Prostate gland (tissue), 2 donors: Measurements from ENCODE around the gene SMARCA4. TPM values are rescaled to one million over a fixed set of nuclear protein-coding genes. Genes with fewer than 3 reads are reported as not detected.

Experiments
- DNase-seq: peaks from one replicate; pipeline ENCODE4 v3.0.0-alpha.2; 2019; ENCODE audit warnings: low spot score
- H3K27ac ChIP-seq, 2 donors: fragments of 200-600 bp; sonication (generic); 2 replicates each; pipeline ENCODE4 v1.5.1; 2017 to 2019
- H3K27me3 ChIP-seq: fragments of 200-600 bp; sonication (generic); replicated peaks from 2 replicates; pipeline ENCODE4 v1.5.1; 2019; ENCODE audit not compliant: insufficient read depth
- H3K36me3 ChIP-seq, 2 donors: fragments of 200-600 bp; sonication (generic); 1 replicate in 1 of 2; 2 replicates in 1 of 2; pipeline versions ENCODE4 v1.5.1 to v1.8.1; 2017 to 2019
- H3K4me1 ChIP-seq: fragments of 200-600 bp; sonication (generic); replicated peaks from 2 replicates; pipeline ENCODE4 v1.5.1; 2019
- H3K4me3 ChIP-seq, 2 donors: fragments of 200-600 bp; sonication (generic); 2 replicates each; pipeline ENCODE4 v1.5.1; 2017 to 2019
- H3K9me3 ChIP-seq: fragments of 200-600 bp; sonication (generic); 2 replicates; pipeline ENCODE4 v1.5.1; 2017
- CTCF ChIP-seq, 4 experiments: fragments of 200-600 bp in 2 of 4; fragments of 450-650 bp in 2 of 4; sonication (generic) in 2 of 4; IDR thresholded peaks; 1 replicate in 3 of 4; 2 replicates in 1 of 4; pipeline ENCODE4 v1.5.1; 2016 to 2019; ENCODE audit warnings: antibody characterized with exemption in 4 of 4, mild to moderate bottlenecking in 2 of 4, moderate library complexity in 2 of 4
- POLR2A ChIP-seq: fragments of 450-650 bp; IDR thresholded peaks from one replicate; pipeline ENCODE4 v1.6.1; 2016; ENCODE audit warnings: antibody characterized with exemption, mild to moderate bottlenecking
- POLR2AphosphoS5 ChIP-seq: sonication (generic); formaldehyde crosslinking; IDR thresholded peaks from one replicate; pipeline ENCODE4 v1.6.1; 2017; ENCODE audit warnings: antibody characterized with exemption
- WGBS: methylation state at CpG from one replicate; pipeline ENCODE4 v1.1.5; 2018; 5-methylcytosine and 5-hydroxymethylcytosine counted together
- intact Hi-C: fragments of 100-400 bp; cut with DNase I; formaldehyde crosslinking; loops from one replicate; pipeline ENCODE4 v1.14.2; 2022
- total RNA-seq, 2 donors: library from RNA; depleted of rRNA; stranded (reverse); fragments of >200 nt; gene quantifications; one replicate each; pipeline ENCODE4 v1.1.0, GENCODE V29; 2016

SMARCA4 gene
- total RNA-seq, 2 donors from 2014 or later, result 98.5 to 152 TPM

- intact Hi-C loops, result loop anchor here (5.0 kb wide), 1 partner anchor 141 kb away; no protein-coding TSS in a partner anchor
- H3K4me1 ChIP-seq, result peaks cover 3% of the 10 kb centered on the region
- no peaks in the 10 kb centered on the region for H3K9me3 ChIP-seq
- H3K36me3 ChIP-seq, result peaks cover 18 to 34% of the 10 kb centered on the region in 2 donors
- no peaks in the 10 kb centered on the region for H3K27me3 ChIP-seq
- TF ChIP-seq CTCF (IDR thresholded peaks at IDR 0.05), result no peak
- no peak for TF ChIP-seq POLR2A
- TF ChIP-seq POLR2AphosphoS5, result no peak
- H3K4me3 ChIP-seq, result no peak overlapping the region
- DNase-seq, result peak; percentile 26
- H3K27ac ChIP-seq, result peak overlapping the region; percentile 47 to 67
- WGBS, result 52% methylated on average over 12 of the region's 12 CpGs
These were observed 57.3 kb downstream of the SMARCA4 start for GRCh38 chr19:11018179-11018578.

GRCh38 chr19:11018763-11019162 lies 57.9 kb downstream of the SMARCA4 start:
- 63% methylated on average over 13 of the region's 13 CpGs for WGBS
- Histone ChIP-seq H3K36me3 (peaks cover 19 to 31% of the 10 kb centered on the region in 2 donors), H3K27me3 (no peaks in the 10 kb centered on the region), H3K9me3 (no peaks in the 10 kb centered on the region), H3K4me3 (no peak overlapping the region), H3K27ac (peak overlapping the region; percentile 47 to 67), H3K4me1 (peaks cover 3% of the 10 kb centered on the region)
- peak; percentile 64 for DNase-seq
- intact Hi-C loops, result loop anchor here (5.0 kb wide), 1 partner anchor 141 kb away; no protein-coding TSS in a partner anchor
- TF ChIP-seq POLR2A (no peak), POLR2AphosphoS5 (peak; percentile 44)

GRCh38 chr19:11019262-11019661 lies 58.4 kb downstream of the SMARCA4 start:
- Histone ChIP-seq H3K27me3 (no peaks in the 10 kb centered on the region), H3K9me3 (no peaks in the 10 kb centered on the region), H3K4me1 (peaks cover 3% of the 10 kb centered on the region), H3K27ac (peak overlapping the region in 1 of 2 donors; percentile 67), H3K4me3 (no peak overlapping the region), H3K36me3 (peaks cover 23 to 31% of the 10 kb centered on the region in 2 donors)
- DNase-seq, result no peak
- WGBS, result 89% methylated on average over 21 of the region's 21 CpGs
- intact Hi-C loops, result loop anchor here (5.0 kb wide), 1 partner anchor 142 kb away; no protein-coding TSS in a partner anchor
- no peak for TF ChIP-seq CTCF (IDR thresholded peaks at IDR 0.05)
- TF ChIP-seq POLR2A, result no peak
- TF ChIP-seq POLR2AphosphoS5, result no peak

GRCh38 chr19:11019824-11020223 lies 59.0 kb downstream of the SMARCA4 start:
- Histone ChIP-seq H3K4me1 (peaks cover 3% of the 10 kb centered on the region), H3K27ac (no peak overlapping the region), H3K9me3 (no peaks in the 10 kb centered on the region), H3K4me3 (no peak overlapping the region), H3K36me3 (peaks cover 23 to 37% of the 10 kb centered on the region in 2 donors), H3K27me3 (no peaks in the 10 kb centered on the region)
- DNase-seq, result no peak
- intact Hi-C loops, result loop anchor here (5.0 kb wide), 1 partner anchor 143 kb away; no protein-coding TSS in a partner anchor
- TF ChIP-seq CTCF (IDR thresholded peaks at IDR 0.05) (no peak), POLR2AphosphoS5 (no peak), POLR2A (no peak)
- WGBS, result 92% methylated on average over 8 of the region's 8 CpGs

- Histone ChIP-seq H3K4me3 (no peak overlapping the region), H3K9me3 (no peaks in the 10 kb centered on the region), H3K36me3 (peaks cover 18 to 43% of the 10 kb centered on the region in 2 donors), H3K27ac (no peak overlapping the region), H3K27me3 (no peaks in the 10 kb centered on the region), H3K4me1 (peaks cover 3% of the 10 kb centered on the region)
- no peak for DNase-seq
- TF ChIP-seq POLR2AphosphoS5, result no peak
- intact Hi-C loops, result no loop called here
- WGBS, result 98% methylated on average over 6 of the region's 6 CpGs
These were observed 59.6 kb downstream of the SMARCA4 start for GRCh38 chr19:11020423-11020822.

- no peak overlapping the region for H3K27ac ChIP-seq
- TF ChIP-seq POLR2A, result no peak
- no peak for TF ChIP-seq POLR2AphosphoS5
- no peak for TF ChIP-seq CTCF (IDR thresholded peaks at IDR 0.05)
- H3K36me3 ChIP-seq, result peaks cover 16 to 45% of the 10 kb centered on the region in 2 donors
- no peaks in the 10 kb centered on the region for H3K9me3 ChIP-seq
- H3K4me3 ChIP-seq, result no peak overlapping the region
- no peaks in the 10 kb centered on the region for H3K27me3 ChIP-seq
- WGBS, result 88% methylated on average over 19 of the region's 23 CpGs
- DNase-seq, result no peak
- intact Hi-C loops, result no loop called here
- H3K4me1 ChIP-seq, result peaks cover 3% of the 10 kb centered on the region
These were observed 60.3 kb downstream of the SMARCA4 start for GRCh38 chr19:11020982-11021759.
